Nephron progenitor cell (in vitro differentiated cells): ENCODE measurements around the gene LMAN1.

ENCODE experiments used
- DNase-seq: peaks from one replicate; pipeline ENCODE4 v3.0.0; 2021
- H3K27ac Mint-ChIP-seq: 2 replicates; pipeline ENCODE4 v1.8.0; 2021; ENCODE audit warnings: mild to moderate bottlenecking, moderate library complexity, mixed read lengths
- H3K27me3 Mint-ChIP-seq: 2 replicates; pipeline ENCODE4 v1.8.0; 2021; ENCODE audit warnings: mild to moderate bottlenecking, low read depth, mixed read lengths; ENCODE audit not compliant: poor library complexity
- H3K36me3 Mint-ChIP-seq: 2 replicates; pipeline ENCODE4 v1.8.0; 2021; ENCODE audit warnings: low read depth, mixed read lengths
- H3K4me1 Mint-ChIP-seq: 2 replicates; pipeline ENCODE4 v1.8.0; 2021; ENCODE audit warnings: mixed read lengths
- H3K4me3 Mint-ChIP-seq: 2 replicates; pipeline ENCODE4 v1.8.0; 2021; ENCODE audit warnings: mild to moderate bottlenecking, moderate library complexity, mixed read lengths
- H3K9me3 Mint-ChIP-seq: 2 replicates; pipeline ENCODE4 v1.8.0; 2021; ENCODE audit warnings: mild to moderate bottlenecking, moderate library complexity, mixed read lengths
- TF ChIP-seq, protein P1 (sequence below): fragments of 200-600 bp; sonication (generic); IDR thresholded peaks from 2 replicates; pipeline ENCODE4 v1.5.0; 2021; ENCODE audit warnings: antibody characterized with exemption

The LMAN1 gene

DNA sequence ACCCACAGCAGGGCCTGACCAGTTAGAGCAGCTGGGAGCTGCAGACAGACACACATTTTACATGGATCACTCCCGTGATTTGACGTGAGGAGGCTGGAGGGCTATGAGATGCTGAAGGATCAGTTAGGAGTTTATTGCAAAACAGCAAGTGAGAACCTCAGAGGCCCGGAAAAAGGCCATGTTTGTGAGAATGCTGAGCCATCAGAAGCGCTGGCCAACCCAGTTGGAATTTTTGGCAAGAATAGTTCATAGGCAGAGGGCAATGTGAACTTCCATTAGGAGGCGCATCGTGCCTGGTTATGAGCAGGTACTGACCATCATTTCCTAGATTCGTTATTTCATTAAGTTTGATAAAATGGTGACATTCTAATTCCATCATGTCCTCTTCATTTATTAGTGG is 23.3 kb upstream of the LMAN1 start:
- Mint-ChIP-seq H3K4me3 (no peak overlapping the region), H3K4me1 (peaks cover 28% of the 10 kb centered on the region), H3K9me3 (peaks cover 11% of the 10 kb centered on the region), H3K36me3 (no peaks in the 10 kb centered on the region), H3K27ac (no peak overlapping the region), H3K27me3 (peaks cover 82% of the 10 kb centered on the region)
- no peak for DNase-seq
- TF ChIP-seq, protein P1, sequence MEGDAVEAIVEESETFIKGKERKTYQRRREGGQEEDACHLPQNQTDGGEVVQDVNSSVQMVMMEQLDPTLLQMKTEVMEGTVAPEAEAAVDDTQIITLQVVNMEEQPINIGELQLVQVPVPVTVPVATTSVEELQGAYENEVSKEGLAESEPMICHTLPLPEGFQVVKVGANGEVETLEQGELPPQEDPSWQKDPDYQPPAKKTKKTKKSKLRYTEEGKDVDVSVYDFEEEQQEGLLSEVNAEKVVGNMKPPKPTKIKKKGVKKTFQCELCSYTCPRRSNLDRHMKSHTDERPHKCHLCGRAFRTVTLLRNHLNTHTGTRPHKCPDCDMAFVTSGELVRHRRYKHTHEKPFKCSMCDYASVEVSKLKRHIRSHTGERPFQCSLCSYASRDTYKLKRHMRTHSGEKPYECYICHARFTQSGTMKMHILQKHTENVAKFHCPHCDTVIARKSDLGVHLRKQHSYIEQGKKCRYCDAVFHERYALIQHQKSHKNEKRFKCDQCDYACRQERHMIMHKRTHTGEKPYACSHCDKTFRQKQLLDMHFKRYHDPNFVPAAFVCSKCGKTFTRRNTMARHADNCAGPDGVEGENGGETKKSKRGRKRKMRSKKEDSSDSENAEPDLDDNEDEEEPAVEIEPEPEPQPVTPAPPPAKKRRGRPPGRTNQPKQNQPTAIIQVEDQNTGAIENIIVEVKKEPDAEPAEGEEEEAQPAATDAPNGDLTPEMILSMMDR: no peak

DNA sequence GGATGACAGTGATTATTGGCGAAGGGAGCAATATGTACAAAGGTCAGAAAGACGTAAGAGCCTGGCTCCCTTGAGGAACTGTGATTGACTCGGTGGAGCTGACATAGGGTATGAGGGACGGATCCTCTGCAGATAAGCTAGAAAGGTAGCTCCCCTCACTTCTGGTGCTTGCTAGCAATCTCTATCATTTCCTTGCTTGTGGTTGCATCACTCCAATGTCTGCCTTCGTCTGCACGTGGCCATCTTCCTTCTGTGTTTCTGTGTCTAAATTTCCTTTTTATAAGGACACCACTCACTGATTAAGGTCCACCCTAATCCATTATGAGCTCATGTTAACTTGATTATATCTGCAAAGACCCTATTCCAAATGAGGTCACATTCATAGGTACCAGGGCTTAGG is 22.9 kb upstream of the LMAN1 start:
- H3K4me1 Mint-ChIP-seq: peaks cover 28% of the 10 kb centered on the region
- no peaks in the 10 kb centered on the region for H3K36me3 Mint-ChIP-seq
- H3K27me3 Mint-ChIP-seq: peaks cover 83% of the 10 kb centered on the region
- peaks cover 11% of the 10 kb centered on the region for H3K9me3 Mint-ChIP-seq
- TF ChIP-seq, protein P1: no peak
- no peak for DNase-seq
- no peak overlapping the region for H3K4me3 Mint-ChIP-seq
- H3K27ac Mint-ChIP-seq: no peak overlapping the region

DNA sequence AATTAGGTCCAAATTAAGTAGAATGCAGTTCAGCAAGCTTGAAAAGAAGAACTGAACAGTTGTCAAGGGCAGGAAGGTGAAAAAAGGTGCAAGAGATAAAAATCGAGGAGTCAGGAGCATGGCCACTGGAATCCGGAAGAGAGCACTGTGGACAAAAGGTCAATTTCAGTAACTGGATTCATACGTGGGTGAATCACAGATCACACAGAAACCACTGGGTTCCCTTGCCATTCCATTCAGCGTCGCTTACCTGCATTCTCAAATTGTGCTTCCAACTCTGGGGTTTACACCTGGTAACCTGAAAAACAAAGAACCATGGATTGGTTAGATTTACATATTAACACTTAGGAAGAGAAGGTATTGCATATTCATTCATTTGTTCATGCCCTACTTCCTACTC is 21.6 kb upstream of the LMAN1 start:
- Mint-ChIP-seq H3K4me1 (peaks cover 29% of the 10 kb centered on the region), H3K27ac (no peak overlapping the region), H3K4me3 (no peak overlapping the region), H3K36me3 (no peaks in the 10 kb centered on the region), H3K27me3 (peaks cover 78% of the 10 kb centered on the region), H3K9me3 (peaks cover 11% of the 10 kb centered on the region)
- DNase-seq: no peak
- TF ChIP-seq, protein P1: no peak

DNA sequence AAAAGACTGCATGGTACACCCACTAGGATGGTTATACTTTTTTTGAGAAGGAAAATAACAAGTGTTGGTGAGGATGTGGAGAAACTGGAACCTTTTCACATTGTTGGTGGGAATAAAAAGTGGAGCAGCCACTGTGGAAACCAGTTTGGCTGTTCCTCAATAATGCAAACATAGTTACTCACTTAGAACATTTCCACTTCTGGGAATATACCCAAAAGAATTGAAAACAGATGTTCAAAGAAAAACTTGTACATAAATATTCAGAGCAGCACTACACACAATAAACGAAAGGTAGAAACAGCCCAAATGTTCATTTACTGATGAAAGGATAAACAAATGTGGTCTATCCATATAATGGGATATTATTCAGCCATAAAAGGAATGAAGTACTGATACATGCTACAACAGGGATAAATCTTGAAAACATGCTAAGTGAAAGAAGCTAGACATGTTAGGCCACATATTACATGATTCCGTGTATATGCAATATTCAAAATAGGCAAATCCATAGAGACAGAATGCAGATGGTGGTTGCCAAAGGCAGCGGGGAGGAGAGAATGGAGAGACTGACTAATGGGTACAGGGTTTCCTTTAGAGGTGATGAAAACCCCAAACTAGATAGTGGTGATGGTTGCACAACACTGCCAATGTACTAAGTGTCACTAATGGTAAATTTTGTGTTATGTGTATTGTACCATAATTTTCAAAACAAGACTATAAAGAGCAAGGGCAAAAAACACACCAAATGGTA is 20.9 kb upstream of the LMAN1 start:
- Mint-ChIP-seq H3K36me3 (no peaks in the 10 kb centered on the region), H3K27ac (no peak overlapping the region), H3K27me3 (peaks cover 70% of the 10 kb centered on the region), H3K4me3 (no peak overlapping the region), H3K9me3 (peaks cover 11% of the 10 kb centered on the region), H3K4me1 (peaks cover 23% of the 10 kb centered on the region)
- DNase-seq: no peak
- TF ChIP-seq, protein P1: no peak

DNA sequence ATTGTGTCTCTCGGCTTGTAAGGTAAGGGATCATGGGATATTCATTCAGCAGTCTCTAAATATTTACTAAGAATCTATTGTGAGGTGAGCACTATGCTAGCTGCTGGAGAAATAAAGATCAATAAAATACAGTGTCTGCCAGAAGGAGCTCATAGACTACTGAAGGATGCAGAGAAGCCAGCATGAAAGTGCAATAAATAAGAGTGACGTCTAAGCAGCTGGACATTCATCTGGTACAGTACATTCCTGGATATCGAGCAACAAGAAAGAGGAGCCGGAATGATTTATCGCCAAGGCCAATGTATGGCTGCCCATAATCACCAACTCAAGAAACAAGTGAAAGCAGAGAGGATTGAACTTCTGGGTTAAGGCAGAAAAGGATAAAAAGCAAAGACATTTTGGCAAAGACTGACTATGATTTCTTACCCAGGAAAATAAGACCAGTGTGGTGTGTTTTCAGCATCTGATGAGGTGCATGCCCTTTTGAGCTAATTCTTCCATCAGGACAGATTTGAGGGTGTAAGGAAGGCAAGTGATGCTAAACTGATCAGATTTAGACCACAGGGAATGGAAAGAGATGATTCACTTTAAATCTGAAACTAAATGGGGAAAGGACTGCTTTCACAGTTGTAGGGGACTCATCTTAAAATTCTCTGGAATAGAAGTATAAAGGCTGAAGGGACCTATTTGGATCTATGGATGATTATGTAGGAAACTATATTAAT is 18.7 kb upstream of the LMAN1 start:
- H3K27ac Mint-ChIP-seq: no peak overlapping the region
- TF ChIP-seq, protein P1: no peak
- no peak overlapping the region for H3K4me3 Mint-ChIP-seq
- H3K27me3 Mint-ChIP-seq: peaks cover 65% of the 10 kb centered on the region
- no peak for DNase-seq
- H3K36me3 Mint-ChIP-seq: no peaks in the 10 kb centered on the region
- H3K9me3 Mint-ChIP-seq: peaks cover 11% of the 10 kb centered on the region
- H3K4me1 Mint-ChIP-seq: peaks cover 21% of the 10 kb centered on the region
